Stimulated activated CD4-positive, alpha-beta T cell treated with anti-CD3 and anti-CD28 coated beads, Interleukin-1b, Interleukin-23, amount 100 ng/mL, for 1 hour (primary cell): ENCODE data around the gene SORCS2.
A peak's percentile ranks its signal among the peaks of the same experiment; 100 is the strongest.

Experiments
- DNase-seq, 2 donors: peaks; one replicate each; pipeline ENCODE4 v3.0.0-alpha.2; 2020; ENCODE audit warnings: low read depth in 2 of 2

Gene SORCS2

GRCh38 chr4:7192252-7193029, at the start of gene SORCS2:
SORCS2 (plus strand) TSS chr4:7192538.
- peak in 1 of 2 donors; percentile 16 for DNase-seq

- no peak for DNase-seq
Measured at GRCh38 chr4:7144374-7145290, 47.7 kb upstream of the SORCS2 start.

DNA sequence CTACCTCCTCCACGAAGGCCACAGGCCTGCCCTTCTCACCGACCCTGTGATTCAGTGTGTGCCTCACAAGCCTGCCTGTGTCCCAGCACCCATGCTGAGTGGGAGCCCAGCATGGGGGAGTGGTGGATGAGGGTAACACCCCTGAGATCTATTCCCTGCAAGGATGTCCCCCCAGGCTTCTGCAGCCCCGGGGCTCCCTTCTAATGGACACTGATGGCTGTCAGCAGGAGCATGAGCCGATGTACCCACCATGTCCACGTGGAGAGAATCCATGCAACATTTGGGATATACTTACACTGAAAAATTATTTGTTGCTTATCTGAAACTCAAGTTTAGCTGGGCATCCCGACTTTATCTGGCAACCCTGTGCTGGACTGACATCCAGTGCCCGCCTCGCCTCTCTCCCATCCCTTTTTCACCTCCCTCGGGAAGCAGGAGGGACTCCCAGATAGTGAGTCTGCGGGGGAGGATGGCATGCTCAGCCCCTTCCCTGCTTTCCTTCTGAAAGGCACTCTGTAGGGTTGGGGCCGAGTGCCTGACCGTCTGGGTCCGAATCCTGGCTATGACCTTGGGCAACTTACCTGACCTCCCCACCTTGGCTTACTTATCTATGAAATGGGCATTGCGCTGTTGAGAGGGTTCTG, 46.9 kb upstream of the SORCS2 start:
- no peak for DNase-seq

GRCh38 chr4:7146059-7146785, 46.1 kb upstream of the SORCS2 start:
- no peak for DNase-seq

DNA sequence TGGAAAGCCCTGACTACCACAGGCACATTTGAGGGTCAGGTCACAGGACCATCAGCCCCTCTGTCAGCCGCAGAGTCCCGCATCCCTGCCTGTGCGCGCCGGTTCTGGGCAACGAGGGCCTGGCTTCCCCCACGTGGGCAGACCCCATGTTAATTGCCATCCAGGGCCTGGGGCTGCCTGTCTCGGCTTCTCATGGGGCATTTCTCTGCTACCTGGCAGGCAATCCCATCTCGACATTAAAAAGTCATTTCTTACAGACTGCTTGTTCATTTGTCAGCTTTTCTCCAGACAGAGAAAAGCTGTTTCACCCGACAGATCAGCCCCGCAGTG, 45.6 kb upstream of the SORCS2 start:
- DNase-seq: no peak

DNA sequence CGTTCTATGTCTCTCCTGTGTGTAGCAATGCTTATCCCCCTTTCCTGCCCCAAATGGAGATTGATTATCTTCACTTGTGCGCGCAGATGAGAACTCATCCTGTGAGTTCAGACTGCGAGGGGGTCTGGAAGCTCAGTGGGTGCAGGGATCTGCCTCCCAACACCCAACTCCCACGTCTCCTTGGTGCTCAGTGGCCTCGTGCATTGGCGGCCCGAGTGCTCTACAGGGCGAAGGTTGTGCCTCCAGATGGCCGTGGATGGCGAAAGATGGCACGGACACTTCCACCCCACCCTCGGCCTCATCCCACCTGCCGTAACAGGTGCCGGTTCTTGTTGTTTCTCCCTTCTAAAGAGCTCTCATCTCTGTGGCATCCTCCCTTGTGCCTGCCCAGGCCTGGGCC, 45.1 kb upstream of the SORCS2 start:
- DNase-seq: no peak

GRCh38 chr4:7147661-7148310, 44.6 kb upstream of the SORCS2 start:
- DNase-seq: no peak

GRCh38 chr4:7148337-7148736, 44.0 kb upstream of the SORCS2 start:
- no peak for DNase-seq

- DNase-seq: no peak
Measured at GRCh38 chr4:7150036-7150635, 42.2 kb upstream of the SORCS2 start.

DNA sequence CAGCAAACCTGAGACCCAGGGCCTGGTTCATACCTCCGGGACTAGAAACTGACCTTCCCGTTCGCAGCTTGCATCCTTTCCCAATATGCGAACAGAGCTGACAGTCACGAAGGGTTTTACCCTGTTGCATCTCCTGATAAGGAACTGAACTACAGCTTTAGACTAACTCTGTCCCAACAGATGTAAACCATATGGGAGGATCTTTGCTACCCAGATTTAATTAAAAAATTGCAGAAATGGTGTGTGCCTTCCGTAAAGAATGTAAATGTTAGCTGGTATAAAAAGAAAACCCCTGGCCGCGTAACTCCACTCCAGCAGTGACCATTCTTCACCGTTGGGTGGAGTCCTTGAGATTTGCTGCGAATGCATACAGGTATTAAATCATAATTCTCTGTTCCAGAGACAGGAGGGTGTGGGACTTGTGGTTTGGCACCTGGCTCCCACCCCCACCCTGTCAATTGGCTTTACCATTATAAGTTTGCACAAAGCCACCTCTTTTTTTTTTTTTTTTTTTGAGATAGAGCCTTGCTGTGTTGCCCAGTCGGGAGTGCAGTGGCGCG, 40.6 kb upstream of the SORCS2 start:
- no peak for DNase-seq

- no peak for DNase-seq
Measured at GRCh38 chr4:7153711-7154110, 38.6 kb upstream of the SORCS2 start.

- no peak for DNase-seq
Measured at GRCh38 chr4:7154351-7154981, 37.9 kb upstream of the SORCS2 start.

- DNase-seq: no peak
Measured at GRCh38 chr4:7155590-7156071, 36.7 kb upstream of the SORCS2 start.

DNA sequence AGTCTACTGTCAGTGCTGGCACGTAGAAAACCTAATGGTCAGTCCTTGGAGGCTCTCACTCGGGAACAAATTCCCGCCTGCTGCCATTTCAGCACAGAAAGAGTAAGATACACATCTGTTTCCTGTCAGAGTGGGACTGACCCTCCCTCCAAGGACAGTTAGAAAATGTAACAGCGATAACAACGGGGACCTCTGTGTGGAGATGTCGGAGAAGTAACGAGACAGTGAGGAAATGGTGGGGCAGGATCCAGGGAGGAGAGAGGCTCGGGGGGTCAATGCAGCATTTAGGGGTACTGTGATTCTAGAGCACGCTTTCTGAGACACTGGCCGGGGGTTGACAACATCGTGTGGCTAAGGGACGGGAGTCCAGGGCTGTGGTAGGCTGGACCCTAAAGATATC, 36.0 kb upstream of the SORCS2 start:
- no peak for DNase-seq

- DNase-seq: no peak
Measured at GRCh38 chr4:7156761-7157488, 35.4 kb upstream of the SORCS2 start.

GRCh38 chr4:7157666-7158065, 34.7 kb upstream of the SORCS2 start:
- no peak for DNase-seq

DNA sequence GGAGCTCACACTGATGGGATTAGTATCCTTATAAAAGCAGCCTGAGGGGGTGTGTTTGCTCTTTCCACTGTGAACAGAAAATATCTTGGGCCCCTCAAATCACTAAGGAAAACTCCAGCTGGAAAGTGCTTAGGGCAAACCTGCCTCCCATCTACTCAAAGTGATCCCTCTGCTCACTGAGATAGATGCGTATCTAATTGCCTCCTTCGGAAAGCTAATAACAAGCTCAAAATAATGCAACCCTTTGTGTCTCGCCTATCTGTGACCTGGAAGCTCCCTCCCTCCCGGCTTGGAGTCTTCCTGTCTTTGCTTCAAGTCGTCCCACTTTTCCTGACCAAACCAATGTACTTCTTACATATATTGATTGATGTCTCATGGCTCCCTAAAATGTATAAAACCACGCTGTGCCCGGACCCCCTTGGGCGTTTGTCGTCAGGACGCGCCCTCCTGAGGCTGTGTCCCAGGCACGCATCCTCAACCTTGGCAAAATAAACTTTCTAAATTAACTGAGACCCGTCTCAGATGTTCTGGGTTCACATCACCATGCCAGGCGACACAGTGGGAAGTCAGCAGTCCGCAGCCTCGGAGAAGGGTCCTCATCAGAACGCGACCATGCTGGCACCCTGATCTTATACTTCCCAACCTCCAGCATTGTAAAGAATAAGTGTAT, 34.1 kb upstream of the SORCS2 start:
- no peak for DNase-seq

DNA sequence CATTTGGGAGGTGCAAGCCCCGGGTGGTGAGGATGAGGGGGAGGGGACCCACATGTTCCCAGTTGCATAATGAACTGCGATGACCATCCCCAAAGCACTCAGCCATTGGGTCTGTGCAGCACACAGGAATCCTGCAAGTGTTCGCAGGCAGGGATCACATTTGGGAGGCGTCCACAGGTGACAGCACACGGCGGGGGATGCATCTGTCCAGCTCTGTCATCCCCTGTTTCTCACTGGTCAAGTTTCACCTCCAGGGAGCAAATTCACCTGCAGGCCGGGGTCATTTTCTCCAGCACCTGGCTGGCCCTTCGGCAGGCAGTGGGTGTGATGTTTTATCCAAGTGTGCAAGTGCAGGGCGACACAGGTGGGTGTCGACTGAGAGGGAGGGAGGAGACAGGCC, 33.3 kb upstream of the SORCS2 start:
- DNase-seq: no peak

DNA sequence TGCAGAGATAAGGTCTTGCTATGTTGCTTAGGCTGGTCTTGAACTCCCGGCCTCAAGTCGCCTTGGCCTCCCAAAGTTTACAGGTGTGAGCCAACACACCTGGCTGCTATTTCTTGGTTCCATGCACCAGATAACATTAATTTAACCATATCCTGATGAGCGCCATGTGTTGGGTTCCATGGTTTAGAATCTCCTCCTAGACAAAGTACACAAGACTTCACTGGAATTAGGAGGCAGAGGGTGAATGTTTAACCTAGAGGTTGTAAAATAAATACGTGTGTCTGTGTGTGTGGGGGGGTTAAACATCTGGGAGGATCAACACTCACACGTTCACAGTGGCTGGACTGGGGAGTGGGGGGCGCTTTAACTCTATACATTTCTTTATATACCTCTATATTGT, 32.4 kb upstream of the SORCS2 start:
- DNase-seq: no peak
